Endothelial cell of umbilical vein (primary cell): ENCODE measurements around the gene MAML2. TPM values are rescaled to one million over a fixed set of nuclear protein-coding genes. Genes with fewer than 3 reads are reported as not detected.

Source experiments
- BruUV-seq: library from RNA; stranded (reverse); fragments of 400-500 nt; replicated peaks from 2 replicates; lab custom pipeline; 2021; lab: Mats Ljungman, UMichigan
- CTCF ChIA-PET: fragments of 300-600, 350-600 bp; sonication (Branson Sonifier 250); formaldehyde crosslinking; loops from one replicate; lab custom pipeline; 2021; ENCODE audit warnings: antibody characterized with exemption, inconsistent platforms; lab: Charles Lee
- POLR2A ChIA-PET: fragments of 300-600, 350-600 bp; sonication (Branson Sonifier 250); formaldehyde crosslinking; loops from one replicate; lab custom pipeline; 2021; ENCODE audit warnings: antibody characterized with exemption, inconsistent platforms; lab: Charles Lee
- DNase-seq: peaks from one replicate; pipeline ENCODE4 v3.0.0-alpha.2; 2011; ENCODE audit warnings: low read depth, low spot score
- FAIRE-seq: peaks from 2 replicates; lab custom pipeline; 2011; peaks lifted over from hg19 to GRCh38; lab: Jason Lieb, UNC
- H2AFZ ChIP-seq: 2 replicates; pipeline ENCODE4 v1.6.0; 2012; ENCODE audit warnings: low read depth, low read length, control low read depth, inconsistent platforms
- H3K27ac ChIP-seq: 2 replicates; pipeline ENCODE4 v1.5.1; 2011; ENCODE audit warnings: low read depth, mild to moderate bottlenecking, control low read depth, low read length, moderate library complexity; ENCODE audit not compliant: insufficient read depth
- H3K27me3 ChIP-seq, 2 experiments: 2 replicates each; pipeline versions ENCODE4 v1.6.0 to v1.6.1; 2011; ENCODE audit warnings: low read length in 2 of 2, mixed read lengths in 1 of 2; ENCODE audit not compliant: control insufficient read depth in 2 of 2, insufficient read depth in 2 of 2
- H3K36me3 ChIP-seq, 2 experiments: 2 replicates in 1 of 2; 3 replicates in 1 of 2; pipeline ENCODE4 v1.5.1; 2011; ENCODE audit warnings: low read length in 2 of 2, mild to moderate bottlenecking in 1 of 2, moderate library complexity in 1 of 2; ENCODE audit not compliant: control insufficient read depth in 2 of 2, insufficient read depth in 2 of 2; ENCODE audit errors: extremely low read depth in 1 of 2
- H3K4me1 ChIP-seq: 3 replicates; pipeline ENCODE4 v1.5.1; 2011; ENCODE audit warnings: mild to moderate bottlenecking, low read length; ENCODE audit not compliant: control insufficient read depth, insufficient read depth; ENCODE audit errors: extremely low read depth
- H3K4me2 ChIP-seq: 2 replicates; pipeline ENCODE4 v1.6.1; 2011; ENCODE audit warnings: low read length, control low read depth, mixed read lengths; ENCODE audit not compliant: insufficient read depth
- H3K4me3 ChIP-seq, 3 experiments: fragments of 200-600 bp in 1 of 3; sonication (generic), shearing (Covaris generic) in 1 of 3; replicated peaks in 1 of 3; 2 replicates each; pipeline ENCODE4 v1.5.1; 2011 to 2016; ENCODE audit warnings: control low read depth in 3 of 3, low read length in 3 of 3, mild to moderate bottlenecking in 2 of 3, inconsistent platforms in 1 of 3, low read depth in 1 of 3, moderate library complexity in 1 of 3; ENCODE audit not compliant: insufficient read depth in 1 of 3
- H3K79me2 ChIP-seq: 2 replicates; pipeline ENCODE4 v1.6.0; 2012; ENCODE audit warnings: low read length, inconsistent platforms; ENCODE audit not compliant: control insufficient read depth, insufficient read depth
- H3K9ac ChIP-seq: replicated peaks from 2 replicates; pipeline ENCODE3; 2011; ENCODE audit warnings: low read length, control low read depth; ENCODE audit not compliant: insufficient read depth; ENCODE audit errors: extremely low read depth
- H3K9me1 ChIP-seq: replicated peaks from 3 replicates; pipeline ENCODE4 v1.6.0; 2011; ENCODE audit warnings: mild to moderate bottlenecking, low read length; ENCODE audit not compliant: control insufficient read depth, insufficient read depth; ENCODE audit errors: extremely low read depth
- H3K9me3 ChIP-seq: replicated peaks from 2 replicates; pipeline ENCODE4 v1.5.1; 2012; ENCODE audit warnings: low read length, inconsistent platforms; ENCODE audit not compliant: control insufficient read depth, insufficient read depth
- H4K20me1 ChIP-seq: replicated peaks from 2 replicates; pipeline ENCODE3; 2011; ENCODE audit warnings: mild to moderate bottlenecking, low read length; ENCODE audit not compliant: control insufficient read depth, insufficient read depth; ENCODE audit errors: extremely low read depth
- CTCF ChIP-seq, 2 donors: IDR thresholded peaks; 1 replicate in 1 of 2; 2 replicates in 1 of 2; pipeline ENCODE4 v1.5.1; 2011; ENCODE audit warnings: low read length in 2 of 2, mild to moderate bottlenecking in 2 of 2, moderate library complexity in 2 of 2, control low read depth in 1 of 2, inconsistent platforms in 1 of 2, low read depth in 1 of 2; ENCODE audit not compliant: insufficient read depth in 1 of 2; ENCODE audit errors: extremely low read depth in 1 of 2
- EZH2 ChIP-seq: IDR thresholded peaks from 2 replicates; pipeline ENCODE4 v1.6.1; 2012; ENCODE audit warnings: borderline replicate concordance, low read depth, mild to moderate bottlenecking, moderate library complexity, low read length, inconsistent platforms; ENCODE audit not compliant: severe bottlenecking
- FOS ChIP-seq: IDR thresholded peaks from 2 replicates; pipeline ENCODE4 v1.6.1; 2011; ENCODE audit warnings: mild to moderate bottlenecking, low read length, moderate library complexity, borderline replicate concordance; ENCODE audit not compliant: insufficient read depth
- GATA2 ChIP-seq: IDR thresholded peaks from 2 replicates; pipeline ENCODE4 v1.7.0; 2011; ENCODE audit warnings: low read depth, mild to moderate bottlenecking, moderate library complexity, mixed read lengths, low read length; ENCODE audit not compliant: insufficient read length, insufficient read depth
- JUN ChIP-seq: IDR thresholded peaks from 2 replicates; pipeline ENCODE4 v1.6.1; 2011; ENCODE audit warnings: borderline replicate concordance, low read depth; ENCODE audit not compliant: insufficient read length, insufficient read depth
- MAX ChIP-seq: IDR thresholded peaks from 2 replicates; pipeline ENCODE4 v1.6.1; 2011; ENCODE audit not compliant: insufficient read depth, insufficient read length
- MYC ChIP-seq: IDR thresholded peaks from one replicate; pipeline ENCODE4 v1.6.1; 2011; ENCODE audit warnings: mild to moderate bottlenecking, low read depth, low read length
- POLR2A ChIP-seq: IDR thresholded peaks from 2 replicates; pipeline ENCODE4 v1.6.1; 2012; ENCODE audit warnings: low read depth, mild to moderate bottlenecking, control low read depth, low read length
- POLR2AphosphoS5 ChIP-seq: IDR thresholded peaks from 2 replicates; pipeline ENCODE4 v1.6.1; 2012; ENCODE audit warnings: low read depth, mild to moderate bottlenecking, control low read depth, low read length, moderate library complexity; ENCODE audit not compliant: insufficient read depth
- dilution Hi-C: fragments of 300-500 bp; cut with MboI; formaldehyde crosslinking; loops from one replicate; pipeline ENCODE4 v1.15.0; 2019; ENCODE audit warnings: low sequenced_read_pairs; ENCODE audit not compliant: extremely low pct_ligation_motif_present
- intact Hi-C: fragments of 100-400 bp; cut with micrococcal nuclease; formaldehyde crosslinking; loops from one replicate; pipeline ENCODE4 v1.10.0; 2022
- polyA plus RNA-seq, 4 experiments: library from polyadenylated mRNA; depleted of rRNA in 3 of 4; stranded (reverse) in 3 of 4; unstranded in 1 of 4; fragments of >200 nt; gene quantifications; 2 replicates each; pipeline versions ENCODE4 v1.2.1 to v1.2.3, GENCODE V29; 2011 to 2012; ENCODE audit warnings: missing spikeins in 1 of 4
- total RNA-seq: library from RNA; stranded (reverse); gene quantifications from 2 replicates; pipeline ENCODE4 v1.2.3, GENCODE V29; 2021

MAML2 gene
- total and polyA plus RNA-seq, 2 donors (not counting 3 experiments of a cell fraction or from before 2014, with no cell fraction given) = 12.4 to 16.8 TPM

- H3K27ac ChIP-seq = no peak overlapping the region
- H2AFZ ChIP-seq = no peak overlapping the region
- peaks cover 4% of the 10 kb centered on the region for H3K79me2 ChIP-seq
- POLR2A ChIA-PET = no interaction called here
- DNase-seq (no peak), FAIRE-seq (no peak)
- H3K9ac ChIP-seq = no peak overlapping the region
- intact Hi-C loops (no loop called here), dilution Hi-C loops (no loop called here)
- no peak overlapping the region for H3K4me3 ChIP-seq
- H3K36me3 ChIP-seq = no peaks in the 10 kb centered on the region
- no TSS peak for BruUV-seq
- no peaks in the 10 kb centered on the region for H3K9me3 ChIP-seq
- CTCF ChIA-PET = no interaction called here
- H3K9me1 ChIP-seq = no peaks in the 10 kb centered on the region
- no peak overlapping the region for H3K4me2 ChIP-seq
- H4K20me1 ChIP-seq = no peaks in the 10 kb centered on the region
- peaks cover 60% of the 10 kb centered on the region for H3K4me1 ChIP-seq
- H3K27me3 ChIP-seq = no peaks in the 10 kb centered on the region
- no peak for TF ChIP-seq JUN
- TF ChIP-seq EZH2 = no peak
- TF ChIP-seq POLR2A = no peak
- TF ChIP-seq FOS = no peak
- TF ChIP-seq POLR2AphosphoS5 = no peak
- TF ChIP-seq GATA2 = no peak
- no peak for TF ChIP-seq MYC
These were observed 183.0 kb downstream of the MAML2 start for GRCh38 chr11:96159968-96160367.

GRCh38 chr11:96158126-96158525 is 184.9 kb downstream of the MAML2 start:
- Histone ChIP-seq H3K4me2 (peak overlapping the region; percentile 56), H3K9me1 (no peaks in the 10 kb centered on the region), H3K27me3 (no peaks in the 10 kb centered on the region), H2AFZ (no peak overlapping the region), H3K9me3 (no peaks in the 10 kb centered on the region), H3K9ac (peak overlapping the region; percentile 79), H3K79me2 (no peaks in the 10 kb centered on the region), H4K20me1 (no peaks in the 10 kb centered on the region), H3K27ac (peak overlapping the region; percentile 93), H3K36me3 (no peaks in the 10 kb centered on the region), H3K4me3 (no peak overlapping the region), H3K4me1 (peaks cover 56% of the 10 kb centered on the region)
- TF ChIP-seq MAX = no peak
- TF ChIP-seq MYC = no peak
- TF ChIP-seq POLR2A = no peak
- no peak for TF ChIP-seq JUN
- no peak for TF ChIP-seq FOS
- TF ChIP-seq GATA2 = no peak
- no peak for TF ChIP-seq CTCF (IDR thresholded peaks at IDR 0.05; ENCODE audit: extremely low read depth in 1 of 2, insufficient read depth in 1 of 2, low read depth in 1 of 2, low read length in 2 of 2)
- no peak for TF ChIP-seq POLR2AphosphoS5
- no peak for TF ChIP-seq EZH2
- dilution Hi-C loops (no loop called here), intact Hi-C loops (no loop called here)
- POLR2A ChIA-PET = no interaction called here
- no TSS peak for BruUV-seq
- DNase-seq (no peak), FAIRE-seq (no peak)
- CTCF ChIA-PET = no interaction called here
